ENCODE measurements around the gene PRKACG. TPM values are rescaled to one million over a fixed set of nuclear protein-coding genes. Genes with fewer than 3 reads are reported as not detected.
"Not testable (repeated sequence)": the region's sequence is repeated elsewhere in the genome, so short reads cannot be mapped to it uniquely, and the experiment has no call there.

PRKACG gene
- total RNA-seq, 6 donors from 2014 or later = not detected

- Histone ChIP-seq H3K4me1 (peaks cover 0 to 16% (median 6%) of the 10 kb centered on the region in 4 donors), H3K36me3 (peaks cover 0 to 2% (median 0%) of the 10 kb centered on the region in 4 donors), H3K27me3 (no peaks in the 10 kb centered on the region), H3K27ac (peak overlapping the region; percentile 31 to 70 (median 48)), H3K9me3 (no peaks in the 10 kb centered on the region), H3K4me3 (peak overlapping the region in 1 of 4 donors; percentile 23)
- ATAC-seq (ENCODE audit: low FRiP score in 2 of 2) (peak in 1 of 2 donors; percentile 54), DNase-seq (no peak)
- TF ChIP-seq POLR2A (IDR thresholded peaks at IDR 0.05) = no peak
- TF ChIP-seq POLR2AphosphoS5 (IDR thresholded peaks at IDR 0.05) = no peak
- WGBS, 2 donors = 54 to 61% methylated on average over 5 of the region's 5 CpGs
Measured at GRCh38 chr9:68996462-68996861, 17.5 kb downstream of the PRKACG start.

- Histone ChIP-seq H3K27ac (peak overlapping the region; percentile 27 to 70 (median 39)), H3K9me3 (no peaks in the 10 kb centered on the region), H3K4me1 (peaks cover 0 to 16% (median 6%) of the 10 kb centered on the region in 4 donors), H3K36me3 (peaks cover 0 to 4% (median 0%) of the 10 kb centered on the region in 4 donors), H3K4me3 (no peak overlapping the region), H3K27me3 (no peaks in the 10 kb centered on the region)
- ATAC-seq (ENCODE audit: low FRiP score in 2 of 2) = no peak
- no peak for TF ChIP-seq POLR2A (IDR thresholded peaks at IDR 0.05)
- no peak for TF ChIP-seq CTCF (IDR thresholded peaks at IDR 0.05)
- no peak for TF ChIP-seq POLR2AphosphoS5 (IDR thresholded peaks at IDR 0.05)
- no peak for TF ChIP-seq EP300 (IDR thresholded peaks at IDR 0.05)
- WGBS, 2 donors = 52 to 63% methylated on average over 3 of the region's 3 CpGs
- no peak for DNase-seq
Measured at GRCh38 chr9:68995776-68996175, 18.1 kb downstream of the PRKACG start.

GRCh38 chr9:68991457-68991856, 22.5 kb downstream of the PRKACG start:
- H3K4me3 ChIP-seq = no peak overlapping the region
- no peak for DNase-seq
- ATAC-seq (ENCODE audit: low FRiP score in 2 of 2) = no peak
- peaks cover 0 to 4% (median 0%) of the 10 kb centered on the region in 4 donors for H3K36me3 ChIP-seq
- no peaks in the 10 kb centered on the region for H3K9me3 ChIP-seq
- 86 to 91% methylated on average over 9 of the region's 9 CpGs for WGBS, 2 donors
- no peaks in the 10 kb centered on the region for H3K4me1 ChIP-seq
- H3K27me3 ChIP-seq = no peaks in the 10 kb centered on the region
- TF ChIP-seq CTCF (IDR thresholded peaks at IDR 0.05) (no peak), EP300 (IDR thresholded peaks at IDR 0.05) (no peak), POLR2AphosphoS5 (IDR thresholded peaks at IDR 0.05) (no peak), POLR2A (IDR thresholded peaks at IDR 0.05) (no peak)
- no peak overlapping the region for H3K27ac ChIP-seq

- not testable (repeated sequence) for H3K27ac ChIP-seq; H3K9me3 ChIP-seq; DNase-seq; H3K4me3 ChIP-seq; H3K4me1 ChIP-seq; H3K36me3 ChIP-seq; H3K27me3 ChIP-seq; ATAC-seq (ENCODE audit: low FRiP score in 2 of 2)
- WGBS, 2 donors = 97 to 98% methylated on average over 7 of the region's 7 CpGs
Measured at GRCh38 chr9:68986949-68987348, 27.0 kb downstream of the PRKACG start.

GRCh38 chr9:68983522-68984424, 30.1 kb downstream of the PRKACG start:
- 90 to 95% methylated on average over 2 to 3 of the region's 3 CpGs for WGBS, 2 donors
- Histone ChIP-seq H3K27ac (no peak overlapping the region), H3K27me3 (no peaks in the 10 kb centered on the region), H3K9me3 (no peaks in the 10 kb centered on the region), H3K4me3 (no peak overlapping the region), H3K36me3 (no peaks in the 10 kb centered on the region), H3K4me1 (peaks cover 0 to 6% (median 2%) of the 10 kb centered on the region in 4 donors)
- no peak for DNase-seq
- no peak for TF ChIP-seq CTCF (IDR thresholded peaks at IDR 0.05)
- TF ChIP-seq POLR2A (IDR thresholded peaks at IDR 0.05) = no peak
- no peak for TF ChIP-seq EP300 (IDR thresholded peaks at IDR 0.05)
- TF ChIP-seq POLR2AphosphoS5 (IDR thresholded peaks at IDR 0.05) = no peak
- no peak for ATAC-seq (ENCODE audit: low FRiP score in 2 of 2)
